IMR-90 (cell line): ENCODE measurements around the gene HSPB1. TPM values are rescaled to one million over a fixed set of nuclear protein-coding genes. Genes with fewer than 3 reads are reported as not detected.

Experiments used
- ATAC-seq: fragments of 200-7000 bp; cut with Tn5 transposase; 2 replicates; pipeline ENCODE4 v1.9.1; 2020; ENCODE audit warnings: low read depth, mild to moderate bottlenecking, moderate library complexity
- BruUV-seq: library from RNA; stranded (reverse); fragments of 400-500 nt; replicated peaks from 2 replicates; lab custom pipeline; 2021; lab: Mats Ljungman, UMichigan
- CTCF ChIA-PET: fragments of 300-600 bp; formaldehyde crosslinking; extraction: SDS; loops from one replicate; lab custom pipeline; 2021; ENCODE audit warnings: antibody characterized with exemption; lab: Yijun Ruan, JAX
- POLR2A ChIA-PET: fragments of 300-600 bp; sonication (Branson Sonifier 250); formaldehyde crosslinking; loops from one replicate; lab custom pipeline; 2022; ENCODE audit warnings: antibody characterized with exemption; ENCODE audit not compliant: unreplicated experiment; lab: Charles Lee
- DNase-seq: peaks from one replicate; pipeline ENCODE4 v3.0.0; 2013
- H2AFZ ChIP-seq: replicated peaks from 2 replicates; pipeline ENCODE3; 2013; ENCODE audit warnings: low read length, mild to moderate bottlenecking; ENCODE audit not compliant: poor library complexity
- H2AK5ac ChIP-seq: 2 replicates; pipeline ENCODE4 v1.6.1; 2013; ENCODE audit warnings: low read depth, low read length, inconsistent platforms
- H2AK9ac ChIP-seq: replicated peaks from 2 replicates; pipeline ENCODE3; 2013; ENCODE audit warnings: mild to moderate bottlenecking, low read depth, low read length, moderate library complexity; ENCODE audit not compliant: poor library complexity
- H2BK120ac ChIP-seq: 2 replicates; pipeline ENCODE4 v1.6.1; 2013; ENCODE audit warnings: low read depth, low read length, inconsistent platforms
- H2BK15ac ChIP-seq: 3 replicates; pipeline ENCODE4 v1.6.1; 2013; ENCODE audit warnings: low read depth, low read length, inconsistent platforms
- H2BK20ac ChIP-seq: 2 replicates; pipeline ENCODE4 v1.6.1; 2013; ENCODE audit warnings: low read depth, mild to moderate bottlenecking, inconsistent platforms, low read length, moderate library complexity
- H2BK5ac ChIP-seq: 2 replicates; pipeline ENCODE4 v1.6.1; 2013; ENCODE audit warnings: mild to moderate bottlenecking, low read depth, low read length, inconsistent platforms; ENCODE audit not compliant: poor library complexity, severe bottlenecking
- H3K14ac ChIP-seq: replicated peaks from 2 replicates; pipeline ENCODE4 v1.6.1; 2013; ENCODE audit warnings: low read depth, low read length, inconsistent platforms
- H3K18ac ChIP-seq: 2 replicates; pipeline ENCODE4 v1.6.1; 2013; ENCODE audit warnings: low read depth, low read length, control low read depth
- H3K23ac ChIP-seq: 2 replicates; pipeline ENCODE4 v1.6.1; 2013; ENCODE audit warnings: low read depth, low read length, inconsistent platforms
- H3K27ac ChIP-seq: 2 replicates; pipeline ENCODE4 v1.5.1; 2013; ENCODE audit warnings: mild to moderate bottlenecking, control low read depth, low read length; ENCODE audit not compliant: insufficient read depth
- H3K27me3 ChIP-seq: 2 replicates; pipeline ENCODE4 v1.6.1; 2013; ENCODE audit warnings: low read length; ENCODE audit not compliant: control insufficient read depth, insufficient read depth
- H3K36me3 ChIP-seq: 2 replicates; pipeline ENCODE4 v1.6.1; 2013; ENCODE audit warnings: low read length, mixed read lengths; ENCODE audit not compliant: control insufficient read depth, insufficient read depth
- H3K4ac ChIP-seq: 2 replicates; pipeline ENCODE4 v1.6.1; 2013; ENCODE audit warnings: low read depth, low read length, inconsistent platforms
- H3K4me1 ChIP-seq: 2 replicates; pipeline ENCODE4 v1.6.1; 2013; ENCODE audit warnings: low read length, mixed read lengths; ENCODE audit not compliant: control insufficient read depth, insufficient read depth
- H3K4me2 ChIP-seq: 2 replicates; pipeline ENCODE4 v1.6.1; 2013; ENCODE audit warnings: low read depth, mild to moderate bottlenecking, control low read depth, low read length, moderate library complexity
- H3K4me3 ChIP-seq: 2 replicates; pipeline ENCODE4 v1.5.1; 2013; ENCODE audit warnings: low read depth, mild to moderate bottlenecking, control low read depth, low read length, moderate library complexity; ENCODE audit not compliant: insufficient read depth
- H3K56ac ChIP-seq: 2 replicates; pipeline ENCODE4 v1.6.1; 2013; ENCODE audit warnings: low read length, inconsistent platforms; ENCODE audit not compliant: insufficient read depth; ENCODE audit errors: extremely low read depth
- H3K79me1 ChIP-seq, 2 experiments: 2 replicates each; pipeline ENCODE4 v1.6.1; 2013; ENCODE audit warnings: low read length in 2 of 2, inconsistent platforms in 1 of 2, low read depth in 1 of 2
- H3K9ac ChIP-seq: 2 replicates; pipeline ENCODE4 v1.6.1; 2013; ENCODE audit warnings: low read depth, low read length, control low read depth
- H3K9me1 ChIP-seq: 2 replicates; pipeline ENCODE4 v1.6.1; 2013; ENCODE audit warnings: low read length, inconsistent platforms; ENCODE audit not compliant: insufficient read depth
- H3K9me3 ChIP-seq: 2 replicates; pipeline ENCODE4 v1.6.1; 2013; ENCODE audit warnings: low read length; ENCODE audit not compliant: control insufficient read depth, insufficient read depth
- H4K20me1 ChIP-seq: 2 replicates; pipeline ENCODE4 v1.6.1; 2013; ENCODE audit warnings: low read length, inconsistent platforms; ENCODE audit not compliant: insufficient read depth
- H4K5ac ChIP-seq: 2 replicates; pipeline ENCODE4 v1.6.1; 2013; ENCODE audit warnings: mild to moderate bottlenecking, low read depth, low read length, control low read depth
- H4K8ac ChIP-seq, 2 experiments: 2 replicates each; pipeline ENCODE4 v1.6.1; 2013; ENCODE audit warnings: low read depth in 2 of 2, low read length in 2 of 2, control low read depth in 1 of 2, inconsistent platforms in 1 of 2
- H4K91ac ChIP-seq: 2 replicates; pipeline ENCODE4 v1.6.1; 2013; ENCODE audit warnings: low read depth, low read length, inconsistent platforms; ENCODE audit not compliant: insufficient read depth
- BHLHE40 ChIP-seq: fragments of 150-350 bp; IDR thresholded peaks from 2 replicates; pipeline ENCODE4 v1.6.1; 2016; ENCODE audit warnings: mild to moderate bottlenecking, low read depth, low read length
- CEBPB ChIP-seq: IDR thresholded peaks from 2 replicates; pipeline ENCODE4 v1.6.1; 2012; ENCODE audit warnings: low read depth, low read length, improper control_type of control experiment
- CHD1 ChIP-seq: IDR thresholded peaks from 2 replicates; pipeline ENCODE4 v1.6.1; 2012; ENCODE audit warnings: low read depth, low read length, improper control_type of control experiment
- FOS ChIP-seq: fragments of 150-350 bp; IDR thresholded peaks from 2 replicates; pipeline ENCODE4 v1.6.1; 2016; ENCODE audit warnings: low read depth, low read length
- MAFK ChIP-seq: IDR thresholded peaks from 2 replicates; pipeline ENCODE4 v1.6.1; 2012; ENCODE audit warnings: low read depth, low read length, improper control_type of control experiment
- MAZ ChIP-seq: IDR thresholded peaks from 2 replicates; pipeline ENCODE4 v1.6.1; 2012; ENCODE audit warnings: low read depth, mild to moderate bottlenecking, low read length, improper control_type of control experiment, moderate library complexity, borderline replicate concordance
- MXI1 ChIP-seq: IDR thresholded peaks from 2 replicates; pipeline ENCODE4 v1.6.1; 2012; ENCODE audit warnings: low read depth, mild to moderate bottlenecking, low read length, moderate library complexity, borderline replicate concordance
- NFE2L2 ChIP-seq: fragments of 150-350 bp; IDR thresholded peaks from 2 replicates; pipeline ENCODE4 v1.6.1; 2016; ENCODE audit warnings: low read depth, mild to moderate bottlenecking, low read length
- POLR2A ChIP-seq: IDR thresholded peaks from 2 replicates; pipeline ENCODE4 v1.6.1; 2012; ENCODE audit warnings: mild to moderate bottlenecking, low read depth, low read length
- RAD21 ChIP-seq: IDR thresholded peaks from 2 replicates; pipeline ENCODE4 v1.6.1; 2012; ENCODE audit warnings: low read length, improper control_type of control experiment
- RFX5 ChIP-seq: IDR thresholded peaks from 2 replicates; pipeline ENCODE4 v1.8.0; 2012; ENCODE audit warnings: low read depth, mild to moderate bottlenecking, low read length, moderate library complexity
- SMC3 ChIP-seq: fragments of 150-350 bp; IDR thresholded peaks from 2 replicates; pipeline ENCODE4 v1.6.1; 2016; ENCODE audit warnings: low read depth, mild to moderate bottlenecking, antibody characterized with exemption, low read length, moderate library complexity
- WGBS, 2 experiments: methylation state at CpG; one replicate each; pipeline versions ENCODE4 v1.1.5 to v1.1.7; 2013; ENCODE audit warnings: missing lambda C conversion rate in 2 of 2; ENCODE audit not compliant: insufficient read length in 1 of 2; ENCODE audit errors: extremely low coverage in 2 of 2; 5-methylcytosine and 5-hydroxymethylcytosine counted together
- dilution Hi-C: fragments of 300-500 bp; cut with HindIII; formaldehyde crosslinking; loops from one replicate; pipeline ENCODE4 v1.14.3; 2018; ENCODE audit warnings: low sequenced_read_pairs; ENCODE audit not compliant: unreplicated experiment
- in situ Hi-C: fragments of 300-500 bp; cut with MboI; formaldehyde crosslinking; loops from 3 replicates; pipeline ENCODE4 v1.14.3; 2019; ENCODE audit warnings: low sequenced_read_pairs, inconsistent platforms, mixed read lengths
- intact Hi-C: fragments of 100-400 bp; cut with micrococcal nuclease; formaldehyde crosslinking; loops from 2 replicates; pipeline ENCODE4 v1.10.0; 2022
- polyA plus RNA-seq, 3 experiments: library from polyadenylated mRNA; depleted of rRNA; stranded (reverse); fragments of >200 nt; gene quantifications; 2 replicates each; pipeline ENCODE4 v1.2.3, GENCODE V29; 2012; ENCODE audit warnings: low replicate concordance in 1 of 3
- total RNA-seq: library from RNA; depleted of rRNA; stranded (reverse); fragments of >200 nt; gene quantifications from 2 replicates; pipeline ENCODE4 v1.2.3, GENCODE V29; 2012
- TF ChIP-seq, protein P1 (sequence below): conservative IDR thresholded peaks from 2 replicates; pipeline ENCODE4 v1.5.1; 2012; ENCODE audit warnings: mild to moderate bottlenecking, low read depth, low read length, improper control_type of control experiment
- TF ChIP-seq, protein P2 (sequence below): fragments of 150-350 bp; IDR thresholded peaks from 2 replicates; pipeline ENCODE4 v1.6.1; 2016; ENCODE audit warnings: low read depth, mild to moderate bottlenecking, low read length, moderate library complexity, borderline replicate concordance

HSPB1 gene
- total and polyA plus RNA-seq, 2 of the 4 experiments (the other 2 are of a cell fraction) = 33.2 to 1,363 TPM

DNA sequence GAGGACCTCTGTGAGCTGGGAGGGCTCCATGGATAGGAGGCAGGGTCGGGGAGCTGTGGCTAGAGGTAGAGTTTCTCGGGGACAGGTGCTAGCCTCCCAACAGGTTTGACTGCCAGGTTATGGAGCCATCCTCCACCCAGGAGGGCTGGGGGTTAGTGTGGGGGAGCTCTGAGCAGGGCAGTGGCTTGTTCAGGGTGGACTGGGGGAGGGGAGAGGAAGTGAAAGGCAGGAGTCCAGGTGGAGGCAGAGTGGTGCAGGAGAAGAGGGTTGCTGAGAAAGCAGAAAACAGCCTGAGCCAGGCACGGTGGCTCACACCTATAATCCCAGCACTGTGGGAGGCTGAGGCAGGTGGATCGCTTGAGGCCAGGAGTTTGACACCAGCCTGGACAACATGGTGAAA is 40.5 kb upstream of the HSPB1 start:
- Histone ChIP-seq H3K9me3 (no peaks in the 10 kb centered on the region), H2AFZ (no peak overlapping the region), H4K91ac (no peak overlapping the region), H3K27me3 (peaks cover 29% of the 10 kb centered on the region), H2BK20ac (no peak overlapping the region), H2AK5ac (no peak overlapping the region), H4K20me1 (no peaks in the 10 kb centered on the region), H3K23ac (no peak overlapping the region), H2BK15ac (no peak overlapping the region), H3K56ac (no peak overlapping the region), H2BK120ac (no peak overlapping the region), H2BK5ac (no peak overlapping the region), H3K9ac (no peak overlapping the region), H3K36me3 (no peaks in the 10 kb centered on the region), H3K14ac (no peak overlapping the region), H4K8ac (no peak overlapping the region), H2AK9ac (peak overlapping the region; percentile 16), H3K79me1 (no peaks in the 10 kb centered on the region), H3K18ac (no peak overlapping the region), H3K4me1 (no peaks in the 10 kb centered on the region), H3K9me1 (no peaks in the 10 kb centered on the region), H3K4ac (no peak overlapping the region), H3K4me2 (no peak overlapping the region), H4K5ac (no peak overlapping the region), H3K27ac (no peak overlapping the region), H3K4me3 (no peak overlapping the region)
- no peak for ATAC-seq
- POLR2A ChIA-PET = no interaction called here
- in situ Hi-C loops (no loop called here), dilution Hi-C loops (no loop called here), intact Hi-C loops (loop anchor here (2.0 kb wide), 1 partner anchor 53 kb away; no protein-coding TSS in a partner anchor)
- BruUV-seq = no TSS peak
- CTCF ChIA-PET = interaction anchor here (0.5 to 1.8 kb wide), 3 partner anchors 8 to 84 kb away, joined by 3 to 14 read pairs (median 3); no protein-coding TSS in a partner anchor
- WGBS, 2 experiments = no CpG with 5 or more reads among the region's 4 CpGs
- no peak for TF ChIP-seq MXI1
- no peak for TF ChIP-seq SMC3
- TF ChIP-seq POLR2A = no peak
- TF ChIP-seq BHLHE40 = no peak
- TF ChIP-seq MAZ = no peak
- no peak for TF ChIP-seq RAD21
- no peak for TF ChIP-seq RFX5
- TF ChIP-seq MAFK = no peak
- TF ChIP-seq CEBPB = no peak
- TF ChIP-seq, protein P1, sequence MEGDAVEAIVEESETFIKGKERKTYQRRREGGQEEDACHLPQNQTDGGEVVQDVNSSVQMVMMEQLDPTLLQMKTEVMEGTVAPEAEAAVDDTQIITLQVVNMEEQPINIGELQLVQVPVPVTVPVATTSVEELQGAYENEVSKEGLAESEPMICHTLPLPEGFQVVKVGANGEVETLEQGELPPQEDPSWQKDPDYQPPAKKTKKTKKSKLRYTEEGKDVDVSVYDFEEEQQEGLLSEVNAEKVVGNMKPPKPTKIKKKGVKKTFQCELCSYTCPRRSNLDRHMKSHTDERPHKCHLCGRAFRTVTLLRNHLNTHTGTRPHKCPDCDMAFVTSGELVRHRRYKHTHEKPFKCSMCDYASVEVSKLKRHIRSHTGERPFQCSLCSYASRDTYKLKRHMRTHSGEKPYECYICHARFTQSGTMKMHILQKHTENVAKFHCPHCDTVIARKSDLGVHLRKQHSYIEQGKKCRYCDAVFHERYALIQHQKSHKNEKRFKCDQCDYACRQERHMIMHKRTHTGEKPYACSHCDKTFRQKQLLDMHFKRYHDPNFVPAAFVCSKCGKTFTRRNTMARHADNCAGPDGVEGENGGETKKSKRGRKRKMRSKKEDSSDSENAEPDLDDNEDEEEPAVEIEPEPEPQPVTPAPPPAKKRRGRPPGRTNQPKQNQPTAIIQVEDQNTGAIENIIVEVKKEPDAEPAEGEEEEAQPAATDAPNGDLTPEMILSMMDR = no peak
- TF ChIP-seq NFE2L2 = no peak
- TF ChIP-seq, protein P2, sequence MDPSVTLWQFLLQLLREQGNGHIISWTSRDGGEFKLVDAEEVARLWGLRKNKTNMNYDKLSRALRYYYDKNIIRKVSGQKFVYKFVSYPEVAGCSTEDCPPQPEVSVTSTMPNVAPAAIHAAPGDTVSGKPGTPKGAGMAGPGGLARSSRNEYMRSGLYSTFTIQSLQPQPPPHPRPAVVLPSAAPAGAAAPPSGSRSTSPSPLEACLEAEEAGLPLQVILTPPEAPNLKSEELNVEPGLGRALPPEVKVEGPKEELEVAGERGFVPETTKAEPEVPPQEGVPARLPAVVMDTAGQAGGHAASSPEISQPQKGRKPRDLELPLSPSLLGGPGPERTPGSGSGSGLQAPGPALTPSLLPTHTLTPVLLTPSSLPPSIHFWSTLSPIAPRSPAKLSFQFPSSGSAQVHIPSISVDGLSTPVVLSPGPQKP = no peak
- no peak for TF ChIP-seq CHD1
- TF ChIP-seq FOS = no peak
- no peak for DNase-seq
